Activated CD4-positive, alpha-beta T cell treated with anti-CD3 and anti-CD28 coated beads, Interleukin-2, amount 50 U/mL, for 4 hours (primary cell): ENCODE measurements around the gene KCNB1.

Source experiments
- DNase-seq, 2 experiments: peaks; one replicate each; pipeline ENCODE4 v3.0.0-alpha.2; 2020

The KCNB1 gene

DNA sequence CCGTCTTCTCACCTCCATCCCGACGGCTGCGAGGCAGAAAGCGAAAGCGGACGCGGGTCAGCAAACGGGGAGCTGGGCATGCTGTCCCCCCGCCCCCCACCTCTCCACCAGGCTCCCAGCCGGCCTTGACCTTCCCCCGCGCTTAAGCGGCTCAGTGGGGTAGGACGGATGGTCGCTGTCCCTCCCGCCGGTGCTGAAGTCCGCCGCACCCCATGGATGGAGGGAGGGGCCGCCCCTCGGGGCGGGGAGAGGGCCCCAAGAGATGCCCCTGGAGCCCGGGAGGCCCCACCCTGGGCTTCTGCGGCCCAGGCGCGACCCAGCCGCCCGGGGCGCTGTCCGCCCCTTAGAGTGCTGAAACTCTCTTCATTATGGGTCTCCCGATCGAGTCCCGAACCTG, at the start of gene KCNB1:
Gene KCNB1, minus strand, starts transcription at position 48 of the 397 bp plus-strand sequence. CDS start 188 bp downstream, outside the sequence.
- peak; percentile 2 to 13 for DNase-seq

GRCh38 chr20:49529470-49529869, 47.0 kb upstream of the KCNB1 start:
- no peak for DNase-seq

- DNase-seq: no peak
Measured at GRCh38 chr20:49526568-49526967, 44.1 kb upstream of the KCNB1 start.

GRCh38 chr20:49526056-49526455, 43.6 kb upstream of the KCNB1 start:
- no peak for DNase-seq

DNA sequence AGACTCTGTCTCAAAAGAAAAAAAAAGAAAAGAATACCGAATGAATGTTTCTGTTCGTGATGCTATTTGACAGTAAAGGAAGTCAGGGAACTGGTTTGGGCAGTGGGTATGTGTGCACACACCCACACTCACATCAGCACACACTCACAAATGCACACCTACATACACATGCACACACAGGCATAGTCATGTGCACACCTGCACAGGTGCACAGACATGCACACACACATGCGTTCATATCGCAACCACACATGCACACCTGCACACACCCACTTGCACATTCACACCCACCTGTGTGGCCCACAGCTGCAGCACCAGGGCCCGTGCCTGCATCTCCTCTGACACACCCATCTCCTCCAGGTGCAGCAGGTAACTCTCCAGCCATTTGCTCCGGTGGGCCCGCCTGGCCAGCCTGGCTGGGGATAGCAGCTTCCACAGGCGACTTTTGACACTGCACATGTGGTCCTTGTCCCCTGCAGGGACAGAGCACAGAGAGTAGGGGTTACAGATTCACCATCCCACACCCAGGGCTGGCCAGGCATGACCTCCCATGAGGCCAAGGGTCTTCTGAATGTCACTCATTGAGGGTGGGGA, 41.4 kb upstream of the KCNB1 start:
- no peak for DNase-seq

DNA sequence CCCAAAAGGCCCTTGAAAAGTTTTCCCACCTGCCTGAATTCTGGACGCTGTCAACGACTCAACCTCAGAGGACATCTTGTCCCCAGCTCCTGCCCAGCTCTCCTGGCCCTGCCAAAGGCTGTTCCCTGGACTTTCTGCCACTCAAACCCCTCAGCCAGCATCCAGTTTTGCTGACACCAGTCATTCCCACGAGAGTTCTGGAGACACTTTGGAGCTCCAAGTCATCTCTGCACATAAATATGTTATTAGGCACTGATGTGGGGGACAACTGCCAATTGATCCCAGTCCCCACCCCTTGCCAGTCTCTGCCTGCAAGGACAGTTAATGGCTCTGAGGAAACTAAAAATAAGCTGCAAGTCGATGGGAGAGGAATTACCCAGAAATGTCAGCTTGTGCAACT, 38.9 kb upstream of the KCNB1 start:
- DNase-seq: no peak

- no peak for DNase-seq
Measured at GRCh38 chr20:49519777-49520359, 37.4 kb upstream of the KCNB1 start.

GRCh38 chr20:49519212-49519712, 36.8 kb upstream of the KCNB1 start:
- no peak for DNase-seq

GRCh38 chr20:49518576-49518975, 36.1 kb upstream of the KCNB1 start:
- no peak for DNase-seq

DNA sequence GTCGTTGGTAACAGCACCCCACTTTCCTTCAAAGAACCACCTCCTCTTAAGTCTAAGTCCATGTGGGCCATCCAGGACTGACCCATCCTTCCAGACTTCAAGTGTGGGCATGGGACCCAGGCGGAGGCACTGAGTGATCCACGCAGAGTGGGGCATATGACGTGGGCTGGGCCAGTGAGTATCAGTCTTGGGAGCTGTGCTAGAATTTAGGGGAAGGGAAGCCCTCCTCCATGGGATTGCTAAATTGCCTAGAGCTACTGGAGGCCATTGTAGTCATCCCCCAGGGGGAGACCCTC, 35.3 kb upstream of the KCNB1 start:
- DNase-seq: no peak

DNA sequence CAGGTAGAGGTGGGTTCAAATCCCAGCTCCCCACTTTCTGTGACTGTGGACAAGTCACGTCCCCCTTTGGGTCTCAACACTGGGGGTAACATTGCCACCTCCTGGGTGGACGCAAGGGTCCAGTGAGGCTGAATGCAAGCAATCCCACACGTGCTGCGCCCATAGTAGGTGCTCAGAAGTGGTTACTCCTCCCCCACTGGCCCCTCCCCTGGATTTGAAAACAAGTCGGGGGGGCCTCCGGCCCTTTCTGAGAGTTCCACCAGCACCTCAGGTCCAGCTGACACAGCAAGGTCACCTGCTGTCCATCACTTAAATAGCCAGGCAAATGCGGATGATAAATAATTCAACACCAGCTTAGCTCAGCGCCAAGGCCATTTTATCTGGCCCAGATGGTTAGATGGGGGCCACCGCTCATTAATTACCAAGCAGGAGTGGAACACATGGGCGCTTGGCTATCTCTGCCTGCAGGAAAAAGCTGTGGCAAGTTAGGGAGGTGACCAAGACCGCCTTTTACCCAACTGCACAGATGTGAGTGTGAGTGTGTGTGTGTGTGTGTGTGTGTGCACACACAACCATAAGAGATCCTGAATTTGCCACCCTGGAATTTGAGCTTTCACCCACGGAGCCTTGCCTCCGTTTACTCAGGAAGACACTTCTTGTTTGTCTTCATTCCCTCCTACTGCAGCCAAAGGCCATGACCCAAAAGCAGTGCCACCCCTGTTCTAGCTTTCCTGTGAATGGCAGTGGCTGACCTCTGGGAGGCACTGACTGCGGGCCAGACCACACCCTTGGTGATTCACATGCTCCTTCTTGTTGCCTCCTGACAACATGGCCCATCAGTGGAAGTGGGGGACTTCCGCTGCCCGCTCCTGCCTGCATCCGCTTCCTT, 34.7 kb upstream of the KCNB1 start:
- DNase-seq: no peak

- DNase-seq: no peak
Measured at GRCh38 chr20:49515586-49515985, 33.1 kb upstream of the KCNB1 start.

DNA sequence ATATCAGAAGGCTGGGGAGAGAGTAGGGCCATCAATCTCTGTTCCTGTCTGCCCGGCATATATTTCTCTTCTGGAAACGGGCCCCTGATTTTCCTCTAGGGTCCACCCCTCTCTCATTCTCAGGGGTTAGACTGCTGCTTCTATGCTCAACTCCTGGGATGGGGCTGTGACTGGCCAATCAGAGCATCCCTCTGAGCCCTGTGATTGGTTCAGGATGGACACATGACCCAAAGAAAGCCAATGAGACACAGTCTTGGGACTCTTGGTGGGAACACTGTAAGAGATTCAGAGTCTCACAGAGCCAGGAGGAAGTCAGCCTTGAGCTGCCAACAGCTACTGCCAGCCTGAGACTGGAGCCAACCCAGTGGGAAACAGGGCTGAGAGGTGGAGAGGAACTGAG, 31.0 kb upstream of the KCNB1 start:
- DNase-seq: no peak

GRCh38 chr20:49513009-49513408, 30.5 kb upstream of the KCNB1 start:
- no peak for DNase-seq

DNA sequence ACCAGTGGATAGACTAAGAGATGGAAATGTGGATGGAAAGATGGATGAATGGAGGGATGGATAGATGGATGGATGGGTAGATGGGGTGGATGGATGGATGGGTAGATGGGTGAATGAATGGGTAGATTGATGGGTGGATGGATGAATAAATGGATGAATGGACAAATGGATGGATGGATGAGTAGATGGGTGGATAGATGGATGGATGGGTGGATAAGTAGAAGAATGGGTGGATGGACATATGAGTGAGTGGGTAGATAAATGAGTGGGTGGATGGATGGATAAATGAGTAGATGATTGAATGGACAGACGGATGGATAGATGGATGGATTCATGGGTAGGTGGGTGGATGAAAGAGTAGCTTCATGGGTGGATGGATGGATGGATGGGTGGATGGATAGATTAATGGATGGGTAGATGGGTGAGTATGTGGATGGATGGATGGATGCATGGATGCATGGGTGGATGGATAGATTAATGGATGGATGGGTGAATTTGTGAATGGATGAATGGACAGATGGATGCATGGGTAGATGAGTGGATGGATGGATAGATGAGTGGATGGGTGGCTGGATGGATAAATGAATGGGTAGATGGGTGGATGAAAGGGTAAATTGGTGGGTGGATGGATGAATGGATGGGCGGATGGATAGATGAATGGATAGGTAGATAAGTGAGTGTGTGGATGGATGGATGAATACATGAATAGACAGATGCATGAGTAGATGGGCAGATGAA, 29.5 kb upstream of the KCNB1 start:
- DNase-seq: no peak

DNA sequence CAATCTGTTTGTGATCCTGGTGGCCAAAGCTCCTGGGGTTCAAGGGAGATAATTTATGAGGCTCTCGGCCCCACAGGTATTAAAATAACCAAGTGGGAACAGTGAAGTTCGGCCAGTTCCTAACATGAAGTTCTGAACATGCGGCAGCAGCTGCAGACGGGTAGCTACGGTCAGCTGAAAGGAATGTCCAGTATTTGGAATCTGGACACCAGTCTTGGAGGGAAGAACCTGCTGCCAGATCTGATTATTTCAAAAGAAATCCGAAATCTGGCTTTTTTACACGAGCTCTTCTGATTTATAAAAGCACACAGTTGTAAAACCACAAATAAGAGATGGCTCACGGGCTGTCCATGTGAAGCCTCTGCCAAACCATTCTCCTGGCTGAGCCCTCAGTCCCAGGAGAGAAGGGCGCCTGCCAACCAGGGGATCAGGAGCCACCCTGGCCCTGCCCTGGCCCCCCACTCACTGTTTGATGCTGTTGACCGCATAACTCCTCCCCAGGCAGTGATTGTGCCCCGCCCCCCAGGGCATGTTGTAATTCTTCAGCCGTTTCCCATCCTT, 28.2 kb upstream of the KCNB1 start:
- no peak for DNase-seq

DNA sequence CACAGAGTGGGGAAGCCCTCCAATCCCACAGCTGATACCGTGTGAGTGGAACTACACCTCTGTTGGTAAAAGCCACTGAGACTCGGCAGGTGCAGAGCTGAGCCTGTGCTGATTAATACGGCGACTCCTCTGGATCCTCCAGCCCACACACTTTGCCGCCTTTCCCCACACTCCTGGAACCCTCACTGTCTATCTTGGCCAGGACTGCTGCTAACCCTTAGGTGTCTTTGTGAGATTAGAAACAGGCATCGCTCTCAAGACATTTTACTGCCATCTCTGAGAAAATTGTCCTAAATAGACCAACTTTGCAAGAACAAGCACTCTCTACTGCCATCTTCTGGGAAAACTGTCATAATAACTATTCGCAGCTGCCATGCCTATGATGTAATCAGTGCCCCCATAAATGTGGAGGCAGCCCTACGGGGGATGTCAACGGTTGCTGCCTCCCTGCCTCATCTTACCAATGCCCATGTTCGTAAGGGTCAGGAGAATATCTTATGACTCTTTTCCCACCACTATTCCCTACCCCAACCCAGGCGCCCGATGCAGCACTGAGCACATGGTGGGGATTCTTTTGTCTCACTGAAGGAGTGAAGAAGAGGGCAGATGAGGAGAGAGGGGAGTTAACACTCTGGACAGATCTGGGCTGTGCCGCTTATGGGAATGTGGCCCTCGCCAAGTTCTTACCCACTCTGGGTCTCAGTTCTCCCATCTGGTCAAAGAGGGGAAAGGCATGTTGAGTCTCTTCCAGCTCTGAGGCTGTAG, 26.1 kb upstream of the KCNB1 start:
- no peak for DNase-seq

GRCh38 chr20:49507741-49508434, 25.4 kb upstream of the KCNB1 start:
- DNase-seq: no peak

DNA sequence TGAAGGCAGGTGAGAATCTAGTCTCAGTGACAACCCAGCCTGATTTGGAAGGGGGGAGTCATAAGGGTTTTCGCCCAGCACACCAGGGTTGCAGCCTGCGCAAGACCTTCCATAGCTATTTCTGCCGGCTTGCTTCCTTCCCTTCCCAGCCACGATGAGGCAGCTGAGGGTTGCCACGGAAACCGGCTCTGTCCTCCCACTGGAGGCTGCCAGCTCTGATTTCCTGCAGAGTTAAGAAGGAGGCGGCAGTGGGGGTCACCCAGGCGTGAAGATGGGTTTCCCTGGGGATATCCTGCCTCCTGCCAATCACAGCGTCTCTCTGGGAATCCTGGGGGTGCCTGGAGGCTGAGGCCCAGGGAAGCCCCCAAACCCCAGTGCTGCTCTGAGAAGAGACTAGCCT, 23.1 kb upstream of the KCNB1 start:
- DNase-seq: no peak

GRCh38 chr20:49503176-49503575, 20.7 kb upstream of the KCNB1 start:
- DNase-seq: no peak

GRCh38 chr20:49501917-49502316, 19.4 kb upstream of the KCNB1 start:
- DNase-seq: no peak

DNA sequence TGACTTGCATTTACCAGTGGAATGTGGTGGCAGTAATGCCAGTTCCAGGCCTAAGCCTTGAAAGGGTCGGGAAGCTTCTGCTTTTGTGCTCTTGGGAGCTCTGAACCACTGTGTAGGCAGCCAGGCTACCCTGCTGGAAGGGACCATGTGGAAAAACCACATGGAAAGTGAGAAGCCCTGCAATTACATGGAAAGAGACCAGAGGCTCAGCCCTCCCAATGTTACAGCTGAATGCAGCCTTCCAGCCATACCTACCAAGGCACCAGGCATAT, 14.9 kb upstream of the KCNB1 start:
- no peak for DNase-seq
